OCI-LY1 (cell line): ENCODE measurements around the gene TULP3.

Source experiments
- EZH2 ChIP-seq: fragments of 200-600 bp; sonication (generic), shearing (Covaris generic); IDR thresholded peaks from 2 replicates; pipeline ENCODE4 v1.8.0; 2017; ENCODE audit warnings: borderline replicate concordance, mixed run types, mild to moderate bottlenecking, antibody characterized with exemption, low read length, moderate library complexity, mixed read lengths
- TF ChIP-seq, protein P1 (sequence below): fragments of 200-600 bp; sonication (generic), shearing (Covaris generic); IDR thresholded peaks from 2 replicates; pipeline ENCODE4 v1.5.1; 2017; ENCODE audit warnings: mild to moderate bottlenecking, antibody characterized with exemption, low read length, moderate library complexity, mixed read lengths

DNA sequence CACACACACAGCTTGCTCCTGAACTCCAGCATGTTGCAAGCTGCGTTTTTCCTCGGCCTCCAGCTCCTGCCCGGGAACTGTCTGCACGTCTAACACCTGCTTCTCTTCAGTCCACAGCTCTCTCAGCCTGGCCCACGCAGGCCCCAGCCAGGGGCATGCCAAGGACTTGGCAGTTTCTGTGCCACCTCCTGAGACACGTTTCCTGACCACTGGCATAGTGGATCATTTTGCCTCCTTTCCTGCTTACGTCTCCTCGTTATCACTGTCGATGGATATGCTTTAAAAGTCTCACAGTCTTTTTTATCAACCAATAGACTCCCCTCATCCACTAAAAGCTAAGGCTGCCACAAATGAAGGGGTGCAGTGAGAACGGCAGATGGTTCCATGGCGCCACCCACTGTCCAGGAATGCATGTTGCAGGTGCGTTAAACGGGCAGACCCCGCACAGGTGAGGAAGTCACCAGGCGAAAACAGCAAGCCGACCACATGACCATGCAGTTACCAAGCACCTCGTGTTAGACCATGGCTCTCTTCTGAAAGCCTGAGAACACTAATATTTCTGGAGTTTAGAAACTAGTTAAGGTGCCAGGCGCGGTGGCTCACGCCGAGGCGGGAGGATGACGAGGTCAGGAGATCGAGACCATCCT, 53.8 kb downstream of the TULP3 start:
- TF ChIP-seq EZH2: no peak
- TF ChIP-seq, protein P1, sequence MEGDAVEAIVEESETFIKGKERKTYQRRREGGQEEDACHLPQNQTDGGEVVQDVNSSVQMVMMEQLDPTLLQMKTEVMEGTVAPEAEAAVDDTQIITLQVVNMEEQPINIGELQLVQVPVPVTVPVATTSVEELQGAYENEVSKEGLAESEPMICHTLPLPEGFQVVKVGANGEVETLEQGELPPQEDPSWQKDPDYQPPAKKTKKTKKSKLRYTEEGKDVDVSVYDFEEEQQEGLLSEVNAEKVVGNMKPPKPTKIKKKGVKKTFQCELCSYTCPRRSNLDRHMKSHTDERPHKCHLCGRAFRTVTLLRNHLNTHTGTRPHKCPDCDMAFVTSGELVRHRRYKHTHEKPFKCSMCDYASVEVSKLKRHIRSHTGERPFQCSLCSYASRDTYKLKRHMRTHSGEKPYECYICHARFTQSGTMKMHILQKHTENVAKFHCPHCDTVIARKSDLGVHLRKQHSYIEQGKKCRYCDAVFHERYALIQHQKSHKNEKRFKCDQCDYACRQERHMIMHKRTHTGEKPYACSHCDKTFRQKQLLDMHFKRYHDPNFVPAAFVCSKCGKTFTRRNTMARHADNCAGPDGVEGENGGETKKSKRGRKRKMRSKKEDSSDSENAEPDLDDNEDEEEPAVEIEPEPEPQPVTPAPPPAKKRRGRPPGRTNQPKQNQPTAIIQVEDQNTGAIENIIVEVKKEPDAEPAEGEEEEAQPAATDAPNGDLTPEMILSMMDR: peak; percentile 99
